Ectodermal cell (in vitro differentiated cells): ENCODE data around the gene GRIA2. TPM values are rescaled to one million over a fixed set of nuclear protein-coding genes. Genes with fewer than 3 reads are reported as not detected.
A peak's percentile ranks its signal among the peaks of the same experiment; 100 is the strongest.
"Not testable (repeated sequence)": the region's sequence is repeated elsewhere in the genome, so short reads cannot be mapped to it uniquely, and the experiment has no call there.

Experiments used
- H3K27ac ChIP-seq: 2 replicates; pipeline ENCODE4 v1.7.0; 2013; ENCODE audit warnings: mild to moderate bottlenecking, low read depth, low read length; ENCODE audit not compliant: insufficient read depth, poor library complexity, severe bottlenecking
- H3K27me3 ChIP-seq: 2 replicates; pipeline ENCODE4 v1.7.0; 2013; ENCODE audit warnings: mild to moderate bottlenecking, low read length; ENCODE audit not compliant: insufficient read depth, control insufficient read depth, poor library complexity, severe bottlenecking
- H3K36me3 ChIP-seq: one replicate; pipeline ENCODE4 v1.7.0; 2013; ENCODE audit warnings: low read length; ENCODE audit not compliant: control insufficient read depth, insufficient read depth
- H3K4me1 ChIP-seq: one replicate; pipeline ENCODE4 v1.7.0; 2013; ENCODE audit warnings: low read length; ENCODE audit not compliant: control insufficient read depth, insufficient read depth
- H3K4me3 ChIP-seq: 2 replicates; pipeline ENCODE4 v1.7.0; 2013; ENCODE audit warnings: low read depth, low read length, control low read depth; ENCODE audit not compliant: insufficient read depth
- H3K9me3 ChIP-seq: 2 replicates; pipeline ENCODE4 v1.7.0; 2013; ENCODE audit warnings: mild to moderate bottlenecking, low read length, moderate library complexity; ENCODE audit not compliant: control insufficient read depth
- WGBS, 2 experiments: methylation state at CpG; one replicate each; pipeline ENCODE4 v1.1.7; 2013; ENCODE audit warnings: missing lambda C conversion rate in 2 of 2; 5-methylcytosine and 5-hydroxymethylcytosine counted together
- polyA plus RNA-seq, 4 experiments: library from polyadenylated mRNA; stranded (reverse); fragments of 50-300 nt; gene quantifications; one replicate each; pipeline ENCODE4 v1.2.3, GENCODE V29; 2013

Gene GRIA2
- not detected for polyA plus RNA-seq (2013, experiment 1 of 4)
- not detected for polyA plus RNA-seq (2013, experiment 2 of 4)
- polyA plus RNA-seq (2013, experiment 3 of 4) = not detected
- polyA plus RNA-seq (2013, experiment 4 of 4) = 0.36 TPM

DNA sequence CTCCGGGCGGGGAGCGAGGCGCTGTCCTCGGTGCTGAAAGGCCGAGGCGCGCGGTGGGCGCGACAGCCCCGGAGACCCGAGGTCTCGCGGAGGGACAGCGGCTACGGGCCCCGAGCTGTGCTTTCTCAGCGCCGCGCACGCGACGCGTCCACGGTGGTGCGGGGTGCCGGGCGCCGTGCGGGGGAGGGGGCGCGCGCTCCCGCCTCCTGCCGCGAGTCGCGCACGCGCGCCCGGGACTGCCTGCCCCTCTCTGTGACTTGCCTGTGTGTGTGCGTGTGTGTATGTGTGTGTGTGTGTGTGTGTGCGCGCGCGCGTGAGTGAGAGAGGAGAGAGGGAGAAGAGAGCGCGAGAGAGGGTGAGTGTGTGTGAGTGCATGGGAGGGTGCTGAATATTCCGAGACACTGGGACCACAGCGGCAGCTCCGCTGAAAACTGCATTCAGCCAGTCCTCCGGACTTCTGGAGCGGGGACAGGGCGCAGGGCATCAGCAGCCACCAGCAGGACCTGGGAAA lies at the start of gene GRIA2:
Gene GRIA2, plus strand, starts transcription at position 358 of the 511 bp plus-strand sequence. CDS start 315 bp downstream, outside the sequence.
- Histone ChIP-seq H3K4me1 (peaks cover 8% of the 10 kb centered on the region), H3K36me3 (no peaks in the 10 kb centered on the region), H3K27me3 (peaks cover 58% of the 10 kb centered on the region), H3K27ac (no peak within 1 kb of the TSS), H3K9me3 (no peaks in the 10 kb centered on the region), H3K4me3 (peak within 1 kb of the TSS; percentile 24)
- 1 to 2% methylated on average over 57 of the region's 57 CpGs for WGBS, 2 experiments

DNA sequence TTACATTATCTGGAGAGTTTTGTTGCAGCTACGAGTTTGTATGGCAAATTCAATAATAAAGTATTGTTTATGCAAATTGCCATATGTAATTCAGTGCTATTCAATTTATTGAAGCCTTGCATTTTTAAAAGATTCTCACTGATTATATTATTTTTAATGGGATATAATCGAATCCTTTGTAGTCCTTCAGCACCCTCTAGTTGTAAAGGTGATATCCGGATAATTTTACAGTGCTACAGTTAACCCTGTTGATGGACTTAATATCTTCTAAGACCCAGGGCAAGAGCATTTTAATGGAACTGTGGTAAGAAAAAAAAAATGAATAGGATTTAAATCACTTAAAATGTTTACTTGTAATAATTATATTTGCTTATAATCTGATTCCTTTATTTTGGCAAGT lies 48.5 kb upstream of the GRIA2 start:
- 80 to 93% methylated on average over 1 to 2 of the region's 3 CpGs for WGBS, 2 experiments

DNA sequence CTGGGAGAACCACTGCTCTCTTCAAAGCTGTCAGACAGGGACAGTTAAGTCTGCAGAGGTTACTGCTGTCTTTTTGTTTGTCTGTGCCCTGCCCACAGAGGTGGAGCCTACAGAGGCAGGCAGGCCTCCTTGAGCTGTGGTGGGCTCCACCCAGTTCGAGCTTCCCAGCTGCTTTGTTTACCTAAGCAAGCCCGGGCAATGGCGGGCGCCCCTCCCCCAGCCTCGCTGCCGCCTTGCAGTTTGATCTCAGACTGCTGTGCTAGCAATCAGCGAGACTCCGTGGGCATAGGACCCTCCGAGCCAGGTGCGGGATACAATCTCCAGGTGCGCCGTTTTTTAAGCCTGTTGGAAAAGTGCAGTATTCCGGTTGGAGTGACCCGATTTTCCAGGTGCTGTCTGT lies 40.3 kb upstream of the GRIA2 start:
- 85 to 88% methylated on average over 13 to 14 of the region's 14 CpGs for WGBS, 2 experiments
- not testable (repeated sequence) for H3K9me3 ChIP-seq, H3K4me1 ChIP-seq, H3K4me3 ChIP-seq, H3K27me3 ChIP-seq, H3K36me3 ChIP-seq, H3K27ac ChIP-seq

More for the DNA sequence above, 48.5 kb upstream of the GRIA2 start:
- no peaks in the 10 kb centered on the region for H3K9me3 ChIP-seq
- no peaks in the 10 kb centered on the region for H3K4me1 ChIP-seq
- H3K4me3 ChIP-seq = no peak overlapping the region
- no peaks in the 10 kb centered on the region for H3K27me3 ChIP-seq
- no peak overlapping the region for H3K27ac ChIP-seq
- no peaks in the 10 kb centered on the region for H3K36me3 ChIP-seq

DNA sequence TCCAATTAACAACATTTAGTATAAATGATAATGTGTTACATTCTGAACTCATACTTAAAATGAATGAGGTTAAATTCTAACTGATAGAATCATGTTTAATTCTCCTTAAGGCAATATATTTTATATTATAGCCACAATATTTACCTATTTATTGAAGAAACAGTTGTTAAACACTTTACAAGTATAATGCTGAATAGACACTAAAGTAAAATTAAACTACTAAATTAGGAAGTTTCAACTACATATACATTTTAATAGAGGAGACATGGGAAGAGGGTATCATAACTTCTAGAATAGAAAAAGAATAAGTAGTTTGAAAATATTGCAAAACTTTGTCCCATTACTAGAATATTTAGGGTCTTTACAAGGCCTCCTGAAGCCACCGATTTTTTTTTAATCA lies 36.2 kb upstream of the GRIA2 start:
- no peaks in the 10 kb centered on the region for H3K9me3 ChIP-seq
- no peaks in the 10 kb centered on the region for H3K36me3 ChIP-seq
- H3K27me3 ChIP-seq = no peaks in the 10 kb centered on the region
- 83% methylated on average over 1 of the region's 1 CpG; no CpG with 5 or more reads in 1 of the 2 experiments for WGBS, 2 experiments
- H3K4me3 ChIP-seq = no peak overlapping the region
- no peak overlapping the region for H3K27ac ChIP-seq
- no peaks in the 10 kb centered on the region for H3K4me1 ChIP-seq

DNA sequence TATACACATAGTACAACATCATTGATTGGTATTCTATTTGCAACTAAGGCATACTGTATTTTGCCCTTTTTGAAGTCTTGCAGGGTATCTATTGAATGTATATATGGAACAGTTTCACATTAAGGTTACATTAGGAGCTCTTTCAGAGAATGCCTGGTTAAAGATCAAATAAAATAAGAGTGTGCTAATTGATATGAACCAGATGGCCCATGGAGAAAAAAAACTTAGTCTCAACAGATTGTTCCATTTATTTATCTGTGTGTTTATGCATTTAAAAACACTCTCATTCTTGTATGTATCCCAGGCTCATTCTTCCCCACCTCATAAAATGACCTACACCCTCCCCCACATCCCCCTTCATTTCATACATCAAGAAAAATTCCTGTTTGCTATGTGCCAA lies 35.2 kb upstream of the GRIA2 start:
- Histone ChIP-seq H3K9me3 (no peaks in the 10 kb centered on the region), H3K4me3 (no peak overlapping the region), H3K27me3 (no peaks in the 10 kb centered on the region), H3K36me3 (no peaks in the 10 kb centered on the region), H3K4me1 (no peaks in the 10 kb centered on the region), H3K27ac (no peak overlapping the region)

DNA sequence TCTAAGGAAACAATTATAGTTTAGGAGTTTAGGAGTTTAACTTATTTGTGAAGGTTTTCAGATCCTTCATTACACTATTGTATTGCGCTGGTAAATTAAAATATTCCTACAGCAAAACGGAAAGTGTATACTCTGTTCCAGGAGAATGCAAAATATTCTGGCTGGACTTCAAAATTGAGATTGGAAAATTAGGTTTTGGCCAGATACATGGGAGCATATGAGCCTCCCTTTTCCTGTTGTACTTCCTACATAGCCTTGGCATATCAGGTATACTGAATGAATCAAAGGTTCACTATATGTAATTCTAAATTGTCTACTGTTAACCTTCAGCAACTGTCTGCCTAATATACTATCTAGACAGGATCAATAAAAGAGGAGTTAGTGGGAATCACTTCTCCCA lies 25.2 kb upstream of the GRIA2 start:
- Histone ChIP-seq H3K4me1 (no peaks in the 10 kb centered on the region), H3K27ac (no peak overlapping the region), H3K9me3 (no peaks in the 10 kb centered on the region), H3K4me3 (no peak overlapping the region), H3K36me3 (no peaks in the 10 kb centered on the region), H3K27me3 (no peaks in the 10 kb centered on the region)
- WGBS, 2 experiments = 97 to 100% methylated on average over 2 of the region's 2 CpGs

DNA sequence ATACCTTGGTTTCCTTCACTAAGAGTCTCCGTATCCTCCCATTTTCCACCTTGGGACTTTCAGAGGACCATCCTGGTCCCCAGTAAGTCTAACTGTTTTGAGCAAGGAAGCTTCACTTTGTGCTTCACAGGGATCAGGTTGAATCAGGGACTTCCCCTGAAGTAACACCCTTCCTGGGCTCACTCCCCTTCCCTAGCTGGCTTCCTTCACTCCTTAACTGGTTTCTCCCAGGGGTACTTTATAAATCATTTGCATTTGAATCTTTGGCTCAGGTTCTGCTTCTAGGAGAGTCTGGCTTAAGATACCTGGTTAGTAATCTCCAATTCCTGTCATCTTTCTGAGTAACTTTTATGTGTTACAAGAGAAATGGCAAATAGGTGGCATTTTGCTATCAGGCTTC lies 24.5 kb upstream of the GRIA2 start:
- Histone ChIP-seq H3K27ac (no peak overlapping the region), H3K36me3 (no peaks in the 10 kb centered on the region), H3K27me3 (no peaks in the 10 kb centered on the region), H3K4me3 (no peak overlapping the region), H3K4me1 (no peaks in the 10 kb centered on the region), H3K9me3 (no peaks in the 10 kb centered on the region)
- WGBS, 2 experiments = 88 to 92% methylated on average over 1 of the region's 1 CpG

DNA sequence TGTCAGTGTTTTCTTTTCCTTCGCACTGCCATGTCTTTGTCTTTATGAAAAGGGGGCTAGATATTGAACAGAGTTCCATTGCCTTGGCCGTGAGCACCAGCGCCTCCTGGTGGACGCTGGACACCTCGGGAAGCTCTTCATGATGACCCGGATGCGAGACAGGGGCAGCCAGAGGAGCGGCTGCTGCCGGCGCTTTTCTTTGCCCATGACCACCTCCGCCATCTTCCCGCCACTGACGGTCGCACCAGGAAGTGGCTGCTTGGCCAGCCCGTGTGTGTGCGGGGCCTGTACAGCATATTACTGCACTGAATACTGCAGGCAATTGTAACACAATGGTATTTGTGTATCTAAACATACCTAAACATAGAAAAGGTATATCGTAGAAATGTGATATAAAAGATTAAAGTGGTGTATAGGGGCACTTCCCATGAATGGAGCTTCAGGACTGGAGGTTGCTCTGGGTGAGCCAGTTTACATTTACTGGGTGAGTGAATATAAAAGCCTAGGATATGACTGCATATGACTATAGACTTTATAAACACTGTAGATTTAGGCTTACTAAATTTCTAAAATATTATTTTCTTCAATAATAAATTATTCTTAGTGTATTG lies 15.8 kb upstream of the GRIA2 start:
- no peaks in the 10 kb centered on the region for H3K27me3 ChIP-seq
- WGBS, 2 experiments = 80% methylated on average over 17 of the region's 17 CpGs
- no peak overlapping the region for H3K27ac ChIP-seq
- H3K36me3 ChIP-seq = no peaks in the 10 kb centered on the region
- H3K4me1 ChIP-seq = no peaks in the 10 kb centered on the region
- H3K4me3 ChIP-seq = no peak overlapping the region
- H3K9me3 ChIP-seq = no peaks in the 10 kb centered on the region

DNA sequence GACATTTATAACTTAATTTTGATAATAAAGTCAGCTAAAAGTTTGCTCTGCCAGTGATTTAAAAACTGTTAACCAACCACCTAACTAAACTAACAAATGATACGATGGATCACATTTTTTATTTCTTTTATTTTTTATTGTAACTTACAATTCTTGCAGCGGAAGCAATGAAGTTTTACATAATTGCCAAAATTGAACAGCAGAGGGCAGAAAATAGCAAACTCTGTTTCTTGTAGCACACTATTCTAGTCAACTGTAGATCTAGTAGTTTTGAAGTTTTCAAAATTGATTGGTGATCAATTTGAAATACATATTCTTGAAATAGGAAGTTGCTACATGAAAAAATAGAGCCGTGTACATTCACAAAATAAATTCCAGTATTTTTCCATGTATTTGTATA lies 2.8 kb upstream of the GRIA2 start:
- no peak overlapping the region for H3K27ac ChIP-seq
- no peaks in the 10 kb centered on the region for H3K9me3 ChIP-seq
- H3K36me3 ChIP-seq = no peaks in the 10 kb centered on the region
- peaks cover 5% of the 10 kb centered on the region for H3K4me1 ChIP-seq
- no peak overlapping the region for H3K4me3 ChIP-seq
- 56 to 71% methylated on average over 1 of the region's 3 CpGs for WGBS, 2 experiments
- peaks cover 39% of the 10 kb centered on the region for H3K27me3 ChIP-seq

DNA sequence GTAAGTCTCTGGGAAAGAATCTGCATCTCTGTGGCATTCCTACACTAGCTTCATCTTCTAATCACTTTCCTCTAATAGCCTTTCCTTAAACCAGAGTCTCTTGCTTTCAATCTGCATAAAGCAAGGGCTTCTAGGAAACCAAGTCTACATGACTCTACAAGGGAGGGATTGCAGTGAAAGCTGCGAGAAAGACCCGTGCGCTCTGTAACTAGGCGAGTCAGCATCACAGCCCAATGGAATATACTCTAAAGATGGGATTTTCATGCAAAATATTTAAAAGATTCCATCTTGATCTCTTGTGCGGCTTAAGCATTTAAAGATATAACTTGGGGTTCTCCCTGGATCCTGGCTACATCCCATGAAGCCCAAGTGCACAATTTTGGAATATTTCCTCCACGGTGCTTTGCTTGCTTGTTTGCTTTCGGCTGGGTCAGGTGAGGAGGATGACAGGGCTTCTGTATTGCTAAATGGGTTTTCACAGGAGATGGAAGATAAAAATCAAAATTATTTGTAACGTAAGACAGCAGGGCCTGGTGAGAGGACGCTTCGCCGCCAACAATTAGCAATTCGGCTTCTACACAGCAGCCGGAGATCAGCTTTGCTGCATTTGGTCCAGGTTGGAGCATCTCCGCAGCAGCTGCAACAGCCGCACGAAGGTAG lies 687 bp upstream of the GRIA2 start:
- no peak overlapping the region for H3K4me3 ChIP-seq
- H3K36me3 ChIP-seq = no peaks in the 10 kb centered on the region
- H3K27ac ChIP-seq = no peak overlapping the region
- no peaks in the 10 kb centered on the region for H3K9me3 ChIP-seq
- H3K4me1 ChIP-seq = peaks cover 8% of the 10 kb centered on the region
- H3K27me3 ChIP-seq = peaks cover 58% of the 10 kb centered on the region
- WGBS, 2 experiments = 28% methylated on average over 16 of the region's 16 CpGs
